GM21717 (cell line): ENCODE measurements around the gene MYT1.

Experiments
- ATAC-seq: cut with Tn5 transposase; IDR thresholded peaks from one replicate; pipeline ENCODE4 v1.9.1; 2021; ENCODE audit warnings: mild to moderate bottlenecking, moderate library complexity; ENCODE audit not compliant: unreplicated experiment

MYT1 gene

DNA sequence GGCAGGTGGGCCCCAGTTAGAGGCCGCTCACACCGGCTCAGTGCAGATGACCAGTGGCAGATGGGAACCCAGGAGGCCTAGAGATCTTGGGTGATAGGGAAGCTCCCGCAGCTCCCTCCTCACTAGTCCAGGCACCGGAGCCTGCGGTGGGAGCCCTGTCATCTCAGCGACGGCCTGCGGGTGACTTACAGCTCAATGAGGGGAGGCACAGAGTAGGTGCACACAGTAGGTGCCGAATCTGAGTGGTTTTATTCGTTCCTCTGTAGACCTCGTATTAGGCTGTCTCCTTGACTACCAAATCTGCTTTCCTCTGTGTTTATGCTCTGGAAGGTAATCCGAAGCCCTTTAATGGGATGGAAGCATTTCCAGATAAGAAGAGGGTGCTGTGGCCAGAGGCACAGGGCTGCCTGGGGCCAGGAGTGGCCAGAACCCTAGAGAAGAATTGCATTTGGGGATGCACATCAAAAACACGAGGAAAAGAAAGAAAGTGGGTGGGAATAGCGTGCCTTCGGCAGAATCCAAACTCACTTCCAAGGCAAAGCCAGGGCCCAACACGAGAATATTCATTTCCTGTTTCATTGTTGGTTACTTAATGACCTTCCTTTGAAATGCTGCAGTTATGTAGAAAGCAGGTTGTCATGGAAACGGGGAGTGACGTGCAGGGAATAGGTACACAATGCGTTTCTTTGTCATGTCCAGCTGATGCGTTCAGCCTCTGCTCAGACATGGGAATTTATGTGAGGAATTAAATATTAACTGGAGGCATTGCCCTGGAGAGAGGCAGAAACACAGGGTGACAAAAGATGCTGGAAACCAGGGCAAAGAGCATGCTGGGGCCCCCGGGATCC lies 24.7 kb downstream of the MYT1 start:
- ATAC-seq = no peak

DNA sequence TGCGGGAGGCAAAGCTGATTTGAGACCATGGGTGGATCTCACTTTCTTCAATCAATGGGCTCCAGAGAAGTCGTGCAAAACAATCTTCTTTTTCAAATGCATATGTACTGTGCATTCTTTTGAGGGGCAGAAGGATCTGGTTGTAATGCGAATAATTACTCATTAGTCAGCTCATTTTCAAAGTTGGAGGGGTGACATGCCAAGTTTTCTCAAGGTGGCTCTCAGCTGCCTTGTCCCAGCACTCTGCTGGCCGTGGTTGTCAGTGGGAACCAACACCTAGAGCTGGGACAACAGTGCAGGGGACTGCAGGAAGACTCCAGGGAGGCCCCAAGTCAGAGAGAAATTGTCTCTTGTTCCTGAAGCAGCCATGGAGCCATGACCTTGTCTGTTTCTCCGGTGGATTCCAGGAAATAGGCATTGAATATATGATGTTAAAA lies 25.3 kb downstream of the MYT1 start:
- no peak for ATAC-seq

DNA sequence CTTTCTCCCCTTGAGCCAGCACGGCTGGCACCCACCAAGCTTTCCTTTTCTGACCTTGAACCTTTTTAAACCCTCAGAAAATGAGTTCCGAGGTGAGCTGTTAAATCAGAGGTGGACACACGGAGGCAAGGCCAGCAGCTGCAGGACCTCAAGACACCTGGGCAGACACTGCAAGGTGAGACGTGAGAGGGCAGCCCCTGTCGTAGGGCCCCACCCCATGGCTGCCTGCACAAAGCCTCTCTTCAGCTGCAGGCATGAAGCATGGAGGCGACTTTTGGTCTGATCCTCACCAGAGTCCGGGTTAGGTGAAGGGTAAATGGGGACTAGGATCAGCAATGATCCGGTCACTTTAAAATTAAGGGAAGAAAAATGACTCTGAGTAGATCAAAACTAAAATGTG lies 25.7 kb downstream of the MYT1 start:
- no peak for ATAC-seq

- no peak for ATAC-seq
Measured at GRCh38 chr20:64191002-64191401, 26.8 kb downstream of the MYT1 start.

DNA sequence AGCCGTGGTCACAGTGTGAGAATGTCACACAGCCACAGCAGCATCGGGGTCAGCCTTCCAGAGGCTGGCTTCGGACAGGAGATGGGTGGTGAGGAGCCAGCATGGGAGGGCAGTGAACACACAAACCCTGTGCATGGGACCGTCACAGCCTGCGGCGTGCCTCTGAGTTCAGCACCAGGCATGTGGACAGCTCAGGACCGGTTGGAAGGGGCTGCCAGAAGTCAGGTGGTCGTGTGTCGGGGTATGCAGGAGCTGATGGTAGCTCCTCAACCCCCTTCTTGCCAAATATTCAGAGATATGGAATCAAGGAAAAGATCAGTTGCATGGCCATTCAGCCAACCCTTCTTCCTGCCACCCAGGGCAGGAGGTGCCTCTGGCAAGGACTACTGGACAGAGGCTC lies 28.2 kb downstream of the MYT1 start:
- ATAC-seq = no peak

- ATAC-seq = no peak
Measured at GRCh38 chr20:64193058-64193457, 28.8 kb downstream of the MYT1 start.

GRCh38 chr20:64194269-64194668 lies 30.0 kb downstream of the MYT1 start:
- ATAC-seq = no peak

DNA sequence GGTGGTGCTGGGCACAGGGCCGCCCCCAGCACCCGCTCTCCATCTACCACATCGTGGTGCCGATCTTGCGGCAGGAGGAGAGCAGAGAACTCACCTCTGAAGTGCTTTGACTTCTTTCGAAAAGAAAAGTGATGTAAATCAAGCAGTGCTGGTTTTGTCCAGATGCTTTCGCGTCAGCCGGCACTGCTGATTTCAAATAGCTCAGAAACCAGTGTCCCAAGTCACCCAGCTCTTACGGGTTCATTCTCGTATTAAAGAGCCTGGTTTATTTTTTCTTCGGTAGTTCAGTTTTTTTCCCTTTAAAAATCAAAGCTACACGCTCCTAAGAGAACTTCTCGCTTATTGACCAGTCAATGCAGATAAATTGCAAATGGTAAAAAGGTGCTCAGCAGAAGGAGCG lies 32.1 kb downstream of the MYT1 start:
- no peak for ATAC-seq

GRCh38 chr20:64196847-64197306 lies 32.6 kb downstream of the MYT1 start:
- no peak for ATAC-seq

GRCh38 chr20:64198347-64198746 lies 34.1 kb downstream of the MYT1 start:
- no peak for ATAC-seq

DNA sequence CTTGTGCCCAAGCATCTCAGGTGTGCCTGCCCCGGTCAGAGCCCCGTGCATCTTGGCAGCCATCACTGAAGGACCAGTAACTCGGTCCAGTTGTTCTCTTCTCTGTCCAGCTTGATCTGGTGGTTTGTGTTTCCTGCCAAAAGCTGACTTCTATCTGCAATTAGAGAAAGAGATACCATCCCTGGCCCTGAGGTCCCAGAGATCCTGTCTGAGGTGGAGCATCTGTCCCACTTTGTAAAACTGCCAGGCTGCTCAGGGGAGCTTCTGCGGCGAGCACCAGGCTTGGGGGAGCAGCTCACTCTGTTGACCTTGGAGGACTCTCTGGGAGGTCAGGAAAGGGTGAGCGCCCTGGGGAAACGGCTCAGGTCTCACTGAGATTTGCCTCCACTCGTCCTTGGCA lies 35.1 kb downstream of the MYT1 start:
- ATAC-seq = no peak

DNA sequence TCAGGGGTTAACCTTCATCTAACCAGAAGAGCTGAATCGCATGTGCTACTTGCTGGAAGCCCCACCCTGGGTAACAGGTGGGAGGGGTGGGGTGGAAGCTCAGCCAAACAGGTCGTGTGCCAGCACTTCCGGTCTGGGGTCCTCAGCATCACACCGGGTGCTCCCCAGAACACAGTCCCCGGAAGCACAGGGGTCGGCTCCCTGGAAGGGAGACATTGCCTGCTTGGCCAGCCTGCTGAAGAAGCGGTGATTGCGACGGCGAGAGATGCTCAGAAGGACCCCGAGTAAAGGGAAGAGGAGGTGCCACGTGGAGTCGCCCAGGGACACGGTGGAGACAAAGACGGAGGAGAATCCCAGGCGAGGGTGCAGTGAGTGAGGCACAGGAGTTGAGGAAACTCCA lies 36.5 kb downstream of the MYT1 start:
- no peak for ATAC-seq

DNA sequence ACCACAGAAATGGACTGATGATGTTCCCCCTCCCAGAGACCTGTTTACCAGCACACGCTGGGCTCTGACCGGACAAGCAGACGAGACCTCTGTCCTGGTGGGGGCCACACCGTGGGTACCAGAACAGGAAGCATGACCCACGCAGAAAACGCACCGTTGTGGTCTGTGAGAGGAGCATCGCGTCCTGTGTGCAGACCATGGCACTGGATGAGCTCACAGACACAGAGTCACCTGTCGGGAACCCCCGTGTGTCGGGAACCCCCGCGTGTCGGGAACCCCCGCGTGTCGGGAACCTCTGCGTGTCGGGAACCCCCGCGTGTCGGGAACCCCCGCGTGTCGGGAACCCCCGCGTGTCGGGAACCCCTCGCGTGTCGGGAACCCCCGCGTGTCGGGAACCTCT lies 37.4 kb downstream of the MYT1 start:
- no peak for ATAC-seq

DNA sequence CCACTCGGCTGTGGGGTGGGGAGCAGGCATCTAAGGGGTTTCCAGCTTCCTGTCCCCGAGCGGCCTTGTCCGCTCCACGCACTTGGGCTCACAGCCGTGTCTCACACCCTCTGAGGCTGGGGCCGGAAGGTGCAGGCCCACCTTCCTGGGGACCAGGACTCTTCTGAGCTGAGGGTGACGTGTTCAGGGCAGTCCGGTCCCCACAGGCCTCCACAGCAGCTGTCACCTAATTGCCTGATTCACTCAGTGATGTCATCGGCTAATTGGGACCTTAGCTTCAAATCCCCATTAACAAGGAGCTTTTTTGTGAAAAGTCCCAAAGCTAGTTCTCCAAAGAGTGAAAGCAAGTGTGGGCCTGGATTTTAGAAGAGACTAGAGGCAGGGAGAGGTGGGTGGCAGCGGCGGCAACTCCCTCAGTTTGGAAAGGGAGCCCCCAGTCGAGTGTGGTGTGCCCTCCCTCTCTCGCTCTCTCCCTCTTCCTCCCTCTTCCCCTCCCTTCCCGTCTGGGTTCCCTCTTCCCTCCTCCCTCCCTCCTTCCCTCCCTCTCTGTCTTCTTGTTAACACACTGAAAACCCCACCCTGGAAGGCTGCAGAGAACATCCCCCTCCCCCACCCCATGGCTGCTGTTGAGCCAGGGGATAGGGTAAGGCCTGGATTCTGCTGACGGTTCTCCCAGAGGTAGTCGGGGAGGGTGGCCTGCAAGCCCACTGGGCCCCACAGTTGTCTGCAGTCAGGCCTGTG lies 39.0 kb downstream of the MYT1 start:
- no peak for ATAC-seq

GRCh38 chr20:64205611-64206026 lies 41.4 kb downstream of the MYT1 start:
- no peak for ATAC-seq

GRCh38 chr20:64206614-64207013 lies 42.4 kb downstream of the MYT1 start:
- no peak for ATAC-seq

DNA sequence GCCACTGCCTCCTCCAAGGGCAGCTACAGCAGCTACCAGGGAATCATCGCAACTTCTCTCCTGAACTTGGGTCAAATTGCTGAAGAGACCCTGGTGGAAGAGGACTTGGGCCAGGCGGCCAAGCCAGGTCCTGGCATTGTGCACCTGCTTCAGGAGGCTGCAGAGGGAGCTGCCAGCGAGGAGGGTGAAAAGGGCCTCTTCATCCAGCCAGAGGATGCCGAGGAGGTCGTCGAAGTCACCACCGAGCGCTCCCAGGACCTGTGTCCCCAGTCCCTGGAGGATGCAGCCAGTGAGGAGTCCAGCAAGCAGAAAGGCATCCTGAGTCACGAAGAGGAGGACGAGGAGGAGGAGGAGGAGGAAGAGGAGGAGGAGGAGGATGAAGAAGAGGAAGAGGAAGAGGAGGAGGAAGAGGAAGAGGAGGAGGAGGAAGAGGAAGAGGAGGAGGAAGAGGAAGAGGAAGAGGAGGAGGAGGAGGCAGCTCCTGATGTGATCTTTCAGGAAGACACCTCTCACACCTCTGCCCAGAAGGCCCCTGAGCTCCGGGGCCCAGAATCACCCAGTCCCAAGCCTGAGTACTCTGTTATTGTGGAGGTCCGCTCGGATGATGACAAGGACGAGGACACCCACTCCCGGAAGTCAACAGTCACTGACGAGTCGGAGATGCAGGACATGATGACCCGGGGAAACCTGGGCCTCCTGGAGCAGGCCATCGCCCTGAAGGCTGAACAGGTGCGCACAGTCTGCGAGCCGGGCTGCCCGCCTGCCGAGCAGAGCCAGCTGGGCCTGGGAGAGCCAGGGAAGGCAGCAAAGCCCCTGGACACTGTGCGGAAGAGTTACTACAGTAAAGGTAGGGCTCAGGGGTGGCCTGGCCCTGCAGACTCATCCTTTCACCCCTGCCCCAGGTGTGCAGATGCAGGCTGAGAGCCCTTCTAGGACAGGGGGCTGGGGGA lies 43.7 kb downstream of the MYT1 start:
- no peak for ATAC-seq

DNA sequence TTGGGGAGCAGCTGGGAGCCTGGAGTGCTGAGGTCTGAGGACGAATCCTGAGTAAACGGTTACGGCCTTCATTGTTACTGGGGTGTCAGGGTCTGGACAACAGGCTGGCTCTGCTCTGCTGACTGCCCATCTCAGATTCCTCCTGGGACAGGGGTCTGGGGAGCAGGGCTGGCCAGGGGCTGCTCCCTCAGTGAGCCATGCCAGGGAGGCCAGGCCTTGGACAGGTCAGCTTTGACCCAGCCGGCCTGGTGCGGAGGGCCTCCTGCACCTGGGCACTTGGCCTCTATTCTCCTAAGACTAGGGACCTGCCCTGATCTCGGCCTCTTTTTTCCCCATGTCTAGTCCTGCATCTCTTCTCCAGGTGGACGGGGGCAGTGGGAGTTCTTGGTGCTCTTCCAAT lies 44.9 kb downstream of the MYT1 start:
- no peak for ATAC-seq

GRCh38 chr20:64210656-64211369 lies 46.6 kb downstream of the MYT1 start:
- ATAC-seq = no peak

DNA sequence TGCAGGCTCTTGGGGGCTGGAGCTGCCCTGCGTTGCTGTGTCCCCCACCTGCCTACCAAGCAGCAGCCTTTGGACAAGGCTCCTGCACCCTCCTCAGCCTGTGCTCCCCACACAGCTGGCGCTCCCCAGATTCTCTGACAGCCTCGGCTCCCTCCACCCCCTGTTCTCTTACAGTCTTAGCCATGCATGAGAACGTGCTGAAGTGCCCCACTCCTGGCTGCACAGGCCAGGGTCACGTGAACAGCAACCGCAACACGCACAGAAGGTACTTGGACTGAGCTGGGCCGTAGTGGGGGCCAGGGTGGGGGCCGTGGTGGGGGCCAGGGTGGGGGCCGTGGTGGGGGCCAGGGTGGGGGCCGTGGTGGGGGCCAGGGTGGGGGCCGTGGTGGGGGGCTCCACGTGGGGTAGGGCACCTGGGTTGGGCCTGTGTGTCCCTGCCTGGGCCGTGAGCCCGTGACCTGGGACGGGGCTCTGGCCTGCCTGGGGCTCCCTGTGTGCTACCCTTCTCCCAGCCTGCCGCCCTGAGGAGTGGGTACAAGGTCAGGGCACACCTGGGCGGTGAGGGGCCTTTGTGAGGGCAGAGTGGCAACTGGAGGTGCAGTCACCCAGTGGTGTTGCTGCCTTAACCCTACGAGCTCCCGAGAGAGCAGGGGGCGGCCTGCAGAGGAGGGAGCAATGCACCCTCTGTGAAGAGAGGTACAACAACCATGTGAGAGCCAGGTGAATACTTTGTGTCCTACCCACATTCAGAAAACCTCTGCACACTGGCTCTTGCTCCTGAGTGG lies 47.8 kb downstream of the MYT1 start:
- ATAC-seq = no peak
